Measurements from ENCODE around the gene BTBD9.
A peak's percentile ranks its signal among the peaks of the same experiment; 100 is the strongest.

The BTBD9 gene

DNA sequence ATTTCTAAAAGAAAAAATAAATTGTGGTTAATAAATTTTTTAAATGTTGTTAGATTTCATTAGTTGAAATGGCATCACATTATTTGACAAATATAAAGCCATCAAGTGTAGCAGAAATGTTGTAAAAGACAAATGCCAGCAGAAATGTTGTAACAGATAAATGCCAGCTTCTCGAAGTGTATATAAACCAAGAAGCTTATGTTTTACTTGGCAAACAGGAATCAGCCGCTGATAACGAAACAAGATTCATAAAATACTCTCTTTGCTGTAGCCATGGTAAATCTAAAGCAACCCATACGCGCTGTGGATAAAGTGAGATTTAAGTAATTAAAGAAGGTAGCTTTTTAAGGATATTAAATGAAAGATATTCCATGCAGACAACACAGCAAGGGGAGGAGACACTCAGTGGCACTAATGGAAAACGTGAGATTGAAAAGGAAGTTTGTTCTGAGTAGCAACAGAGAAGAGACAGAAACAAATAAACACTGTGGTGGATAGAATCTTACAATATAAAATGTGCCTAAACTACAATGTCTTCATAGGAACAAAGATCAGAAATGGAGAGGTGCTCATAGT is 29.6 kb downstream of the BTBD9 start:
- DNase-seq = no peak

GRCh38 chr6:38604700-38605099 is 35.0 kb downstream of the BTBD9 start:
- DNase-seq = no peak
- intact Hi-C loops (cut with DNase I) = no loop called here

More for the DNA sequence above, 29.6 kb downstream of the BTBD9 start:
- intact Hi-C loops (cut with DNase I) = no loop called here

- intact Hi-C loops (cut with DNase I) = no loop called here
- no peak for DNase-seq
Measured at GRCh38 chr6:38603966-38604365, 35.8 kb downstream of the BTBD9 start.

- intact Hi-C loops (cut with DNase I) = no loop called here
- no peak for DNase-seq
Measured at GRCh38 chr6:38603496-38603895, 36.2 kb downstream of the BTBD9 start.

DNA sequence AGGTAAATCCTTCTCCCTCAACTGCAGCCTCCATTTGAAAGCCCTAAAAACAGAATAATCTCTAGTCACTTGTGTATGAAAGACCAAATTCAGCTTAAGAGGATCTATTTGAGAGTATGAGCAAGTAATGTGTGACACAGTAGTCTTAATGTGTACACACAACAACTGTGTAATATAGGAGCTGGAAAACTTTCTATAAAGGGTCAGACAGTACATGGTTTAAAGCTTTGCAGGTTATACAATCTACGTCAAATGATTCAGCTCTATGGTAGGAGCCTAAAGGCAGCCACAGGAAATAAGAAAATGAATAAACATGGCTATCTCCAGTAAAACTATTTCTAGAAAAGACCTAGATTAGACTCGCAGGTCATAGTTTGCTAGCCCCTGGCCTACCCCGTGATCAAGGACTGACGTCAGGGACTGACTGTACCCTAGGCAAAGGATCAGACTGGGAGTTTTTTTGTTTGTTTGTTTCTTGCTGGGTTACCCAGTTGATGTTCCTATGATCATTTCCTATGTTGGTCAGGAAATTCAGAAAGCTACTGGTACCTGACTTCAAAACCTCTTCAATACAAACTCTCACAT is 39.7 kb downstream of the BTBD9 start:
- intact Hi-C loops (cut with DNase I) = no loop called here
- no peak for DNase-seq

GRCh38 chr6:38599261-38599660 is 40.5 kb downstream of the BTBD9 start:
- DNase-seq = no peak
- intact Hi-C loops (cut with DNase I) = no loop called here

- intact Hi-C loops (cut with DNase I) = no loop called here
- DNase-seq = no peak
Measured at GRCh38 chr6:38593998-38594665, 45.6 kb downstream of the BTBD9 start.

- intact Hi-C loops (cut with DNase I) = no loop called here
- no peak for DNase-seq
Measured at GRCh38 chr6:38593409-38593808, 46.3 kb downstream of the BTBD9 start.

GRCh38 chr6:38591439-38591838 is 48.3 kb downstream of the BTBD9 start:
- no peak for DNase-seq
- intact Hi-C loops (cut with DNase I) = no loop called here

- DNase-seq = no peak
- intact Hi-C loops (cut with DNase I) = no loop called here
Measured at GRCh38 chr6:38589367-38589720, 50.4 kb downstream of the BTBD9 start.

DNA sequence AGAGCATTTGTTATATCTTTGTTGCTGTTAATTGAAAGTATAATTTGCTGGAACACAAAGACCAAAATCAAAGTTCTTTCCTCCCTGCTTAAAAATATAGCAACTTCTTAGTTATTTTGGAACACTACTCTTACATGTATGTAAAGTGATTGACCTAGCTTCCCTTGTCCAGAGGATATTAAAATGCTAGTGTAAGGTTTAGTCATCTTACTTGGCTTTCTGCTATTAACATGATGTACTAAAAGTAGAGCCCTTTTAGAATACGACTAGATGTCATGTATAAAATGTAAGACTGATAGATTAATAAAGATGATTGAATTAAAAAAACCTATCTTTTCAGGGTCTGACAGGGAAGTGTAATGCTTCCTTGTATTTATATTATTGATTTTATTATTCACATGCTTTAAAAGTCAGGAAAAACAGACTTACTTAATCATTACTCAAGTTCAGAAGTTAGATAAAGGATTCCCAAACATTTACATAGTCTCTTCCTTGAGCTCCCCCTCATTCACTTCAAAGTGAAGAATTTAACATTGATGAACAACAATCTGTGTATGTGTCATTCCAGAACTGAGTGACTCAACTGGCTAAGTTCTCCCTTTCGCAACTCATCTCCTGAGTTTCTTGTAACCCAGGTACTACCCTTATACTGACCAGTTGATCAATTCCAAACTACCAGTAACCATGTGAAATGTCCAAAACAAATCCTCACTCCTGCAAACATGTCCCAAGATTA is 50.9 kb downstream of the BTBD9 start:
- DNase-seq = peak in 2 of 42 donors; percentile 8 to 11
- intact Hi-C loops (cut with DNase I) = no loop called here

- peak in 24 of 42 donors; percentile 4 to 69 (median 20) for DNase-seq
- intact Hi-C loops (cut with DNase I) = no loop called here
Measured at GRCh38 chr6:38587766-38588362, 51.9 kb downstream of the BTBD9 start.

- DNase-seq = no peak
- intact Hi-C loops (cut with DNase I) = no loop called here
Measured at GRCh38 chr6:38586992-38587391, 52.7 kb downstream of the BTBD9 start.

- intact Hi-C loops (cut with DNase I) = no loop called here
- no peak for DNase-seq
Measured at GRCh38 chr6:38584731-38585130, 55.0 kb downstream of the BTBD9 start.

DNA sequence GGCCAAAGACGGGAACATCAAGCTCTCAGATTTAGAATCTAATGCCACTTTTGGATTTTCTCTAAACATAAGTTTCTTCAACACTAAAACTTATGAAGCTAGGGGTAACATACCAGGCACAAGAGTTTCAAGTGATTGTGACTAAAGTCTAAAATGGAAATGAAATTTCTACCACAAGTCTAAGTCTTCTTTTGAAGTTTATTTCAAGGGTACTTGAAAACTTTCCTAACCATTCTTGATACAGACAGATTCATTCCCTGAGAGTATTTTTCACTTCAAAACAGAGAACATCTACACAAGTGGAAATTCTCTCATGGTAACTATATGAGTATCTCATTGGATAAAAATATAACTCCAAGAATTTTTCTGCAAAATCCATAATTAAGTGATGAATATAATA is 56.2 kb downstream of the BTBD9 start:
- intact Hi-C loops (cut with DNase I) = no loop called here
- no peak for DNase-seq

DNA sequence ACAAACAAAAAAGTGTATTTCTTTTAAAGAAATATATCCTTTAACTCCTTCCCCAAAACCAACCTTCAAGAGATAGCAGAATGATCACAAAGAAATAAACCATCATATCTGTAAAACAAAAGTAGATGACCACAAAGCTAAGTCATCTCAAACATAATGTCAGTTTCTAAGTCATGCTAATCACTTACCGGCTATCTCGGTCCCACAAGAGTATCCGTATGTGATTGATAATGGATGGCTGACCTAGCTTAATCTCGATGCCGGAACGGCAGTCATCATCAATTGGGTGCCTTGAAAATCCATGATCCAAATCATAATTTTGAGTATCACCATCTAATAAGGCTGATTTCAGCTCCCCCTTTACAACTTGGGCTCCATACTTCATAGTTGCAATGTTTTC is 59.7 kb downstream of the BTBD9 start:
- no peak for DNase-seq
- intact Hi-C loops (cut with DNase I) = no loop called here

DNA sequence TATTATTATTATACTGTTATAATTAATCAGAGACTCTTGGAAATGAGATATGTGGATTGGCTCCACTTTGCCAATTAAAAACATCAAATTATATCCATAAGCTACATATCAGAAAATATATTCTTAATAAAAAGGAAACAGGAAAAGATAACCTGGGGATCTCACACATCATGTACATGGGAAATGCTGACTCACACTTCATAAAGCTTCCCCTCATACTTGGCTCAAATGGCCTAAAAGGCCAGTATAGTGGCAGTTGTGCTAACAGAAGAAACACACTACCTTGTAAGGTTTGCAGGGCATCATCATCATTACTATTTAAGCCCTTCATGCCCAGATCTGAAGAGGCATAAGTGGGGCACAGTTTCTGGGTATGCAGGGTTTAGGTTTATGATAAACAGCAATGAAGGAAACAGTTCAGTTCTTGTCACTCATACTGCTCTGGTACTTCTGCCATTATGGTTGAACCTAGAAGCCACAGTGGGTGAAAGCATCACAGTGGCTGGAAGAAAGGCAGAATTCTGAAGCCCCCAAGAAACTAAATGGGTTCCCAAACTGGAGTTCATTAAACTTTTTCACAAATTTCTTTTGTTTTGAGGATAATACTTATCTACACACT is 60.6 kb downstream of the BTBD9 start:
- DNase-seq = no peak
- intact Hi-C loops (cut with DNase I) = no loop called here

GRCh38 chr6:38578075-38578474 is 61.7 kb downstream of the BTBD9 start:
- intact Hi-C loops (cut with DNase I) = no loop called here
- DNase-seq = no peak

DNA sequence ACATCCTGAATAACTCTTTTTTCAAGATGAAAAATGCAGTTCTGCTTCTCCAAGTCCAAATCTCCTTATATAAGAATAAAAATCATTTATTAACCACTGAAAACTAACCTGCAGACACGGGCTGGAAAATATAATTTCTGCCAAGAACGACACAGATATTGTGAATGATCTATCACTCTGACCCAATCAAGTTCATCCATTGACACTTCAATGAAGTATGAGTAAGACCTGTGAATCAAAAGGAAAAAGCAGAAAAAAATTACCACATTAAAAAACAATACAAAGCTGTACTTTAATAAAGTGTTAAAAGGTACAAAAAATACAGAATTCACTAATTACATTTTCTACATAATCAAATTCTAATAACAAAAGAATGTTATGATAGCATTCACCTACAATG is 62.2 kb downstream of the BTBD9 start:
- intact Hi-C loops (cut with DNase I) = no loop called here
- no peak for DNase-seq
